K562 (cell line): ENCODE results near the gene CGNL1. TPM values are rescaled to one million over a fixed set of nuclear protein-coding genes. Genes with fewer than 3 reads are reported as not detected.

Source experiments
- ATAC-seq: fragments of 200-7000 bp; cut with Tn5 transposase; 3 replicates; pipeline ENCODE4 v1.9.1; 2020; ENCODE audit warnings: moderate library complexity
- BruUV-seq: library from RNA; stranded (reverse); fragments of 400-500 nt; replicated peaks from 2 replicates; lab custom pipeline; 2021; lab: Mats Ljungman, UMichigan
- CTCF ChIA-PET: fragments of 300-600 bp; formaldehyde crosslinking; extraction: SDS; loops from one replicate; lab custom pipeline; 2021; ENCODE audit warnings: low intra/inter-chr PET ratio; lab: Yijun Ruan, JAX
- POLR2A ChIA-PET: fragments of 300-600, 350-650 bp; sonication (Branson Sonifier 250); formaldehyde crosslinking; extraction: SDS; loops from one replicate; lab custom pipeline; 2021; ENCODE audit warnings: antibody characterized with exemption, inconsistent platforms; lab: Yijun Ruan, JAX
- DNase-seq, 4 experiments: peaks; one replicate each; pipeline versions ENCODE4 v3.0.0 to v3.0.0-alpha.2; 2011 to 2018; ENCODE audit warnings: low spot score in 3 of 4, mixed read lengths in 3 of 4; ENCODE audit errors: extremely low read depth in 1 of 4
- FAIRE-seq: peaks from 2 replicates; lab custom pipeline; 2011; peaks lifted over from hg19 to GRCh38; lab: Jason Lieb, UNC
- H2AFZ ChIP-seq: 2 replicates; pipeline ENCODE4 v1.6.0; 2011; ENCODE audit warnings: low read depth, low read length, control low read depth, inconsistent platforms
- H3K27ac ChIP-seq: fragments of 200-600 bp; 3 replicates; pipeline ENCODE4 v1.8.0; 2011; ENCODE audit warnings: low read depth, mild to moderate bottlenecking, control low read depth, inconsistent platforms, low read length, moderate library complexity, mixed read lengths; ENCODE audit errors: extremely low read depth
- H3K27me3 ChIP-seq, 2 experiments: fragments of 300-600 bp in 1 of 2; 2 replicates in 1 of 2; 3 replicates in 1 of 2; pipeline versions ENCODE4 v1.6.0 to v1.8.0; 2011; ENCODE audit warnings: inconsistent platforms in 2 of 2, low read length in 2 of 2, mild to moderate bottlenecking in 1 of 2, mixed read lengths in 1 of 2, moderate library complexity in 1 of 2; ENCODE audit not compliant: control insufficient read depth in 2 of 2, insufficient read depth in 2 of 2
- H3K36me3 ChIP-seq: fragments of 300-600 bp; 3 replicates; pipeline ENCODE4 v1.8.0; 2011; ENCODE audit warnings: mild to moderate bottlenecking, low read length, inconsistent platforms; ENCODE audit not compliant: control insufficient read depth, insufficient read depth
- H3K4me1 ChIP-seq, 2 experiments: fragments of 200-600 bp in 1 of 2; replicated peaks in 1 of 2; 2 replicates in 1 of 2; 3 replicates in 1 of 2; pipeline versions ENCODE4 v1.5.1 to v1.8.0; 2011; ENCODE audit warnings: inconsistent platforms in 2 of 2, low read length in 2 of 2, mild to moderate bottlenecking in 1 of 2, mixed read lengths in 1 of 2, moderate library complexity in 1 of 2; ENCODE audit not compliant: control insufficient read depth in 2 of 2, insufficient read depth in 2 of 2
- H3K4me2 ChIP-seq: 2 replicates; pipeline ENCODE4 v1.6.1; 2011; ENCODE audit warnings: low read length, control low read depth, inconsistent platforms, mixed read lengths; ENCODE audit not compliant: insufficient read depth
- H3K4me3 ChIP-seq: fragments of 200-600 bp; sonication (generic), shearing (Covaris generic); 2 replicates; pipeline ENCODE4 v1.5.1; 2016; ENCODE audit warnings: control low read depth, inconsistent platforms
- H3K79me2 ChIP-seq: fragments of 200-600 bp; 3 replicates; pipeline ENCODE4 v1.8.0; 2011; ENCODE audit warnings: low read length, inconsistent platforms; ENCODE audit not compliant: control insufficient read depth, insufficient read depth
- H3K9ac ChIP-seq, 2 experiments: 2 replicates each; pipeline versions ENCODE4 v1.6.0 to v1.6.1; 2011; ENCODE audit warnings: low read depth in 2 of 2, low read length in 2 of 2, control low read depth in 1 of 2, inconsistent platforms in 1 of 2, mild to moderate bottlenecking in 1 of 2, mixed read lengths in 1 of 2; ENCODE audit not compliant: insufficient read depth in 1 of 2
- H3K9me1 ChIP-seq: one replicate; pipeline ENCODE4 v1.6.0; 2011; ENCODE audit warnings: inconsistent platforms, mild to moderate bottlenecking, low read length, moderate library complexity; ENCODE audit not compliant: control insufficient read depth, insufficient read depth
- H3K9me3 ChIP-seq: replicated peaks from 2 replicates; pipeline ENCODE4 v1.5.1; 2011; ENCODE audit warnings: low read depth, low read length, inconsistent platforms; ENCODE audit not compliant: control insufficient read depth, insufficient read depth
- H4K20me1 ChIP-seq: replicated peaks from 2 replicates; pipeline ENCODE4 v1.6.1; 2011; ENCODE audit warnings: low read length, inconsistent platforms, mixed read lengths; ENCODE audit not compliant: control insufficient read depth, insufficient read depth
- ARID1B ChIP-seq: fragments of 450-650 bp; IDR thresholded peaks from 2 replicates; pipeline ENCODE4 v1.6.1; 2016; ENCODE audit warnings: antibody characterized with exemption, mild to moderate bottlenecking, inconsistent platforms
- CXXC5 ChIP-seq: fragments of 250-450 bp; sonication (Bioruptor Pico); IDR thresholded peaks from 2 replicates; pipeline ENCODE4 v1.8.0; 2022; ENCODE audit warnings: inconsistent platforms, mild to moderate bottlenecking, moderate library complexity
- ELF2 ChIP-seq: fragments of 250-450 bp; sonication (Bioruptor Pico); IDR thresholded peaks from 2 replicates; pipeline ENCODE4 v1.5.0; 2021; ENCODE audit warnings: mild to moderate bottlenecking
- FOXP4 ChIP-seq: sonication (generic); formaldehyde crosslinking; IDR thresholded peaks from 2 replicates; pipeline ENCODE4 v1.8.0; 2022; ENCODE audit warnings: mild to moderate bottlenecking, missing genetic modification reagents, borderline replicate concordance
- GTF2E2 ChIP-seq: fragments of 200-800 bp; sonication (Bioruptor generic); IDR thresholded peaks from 2 replicates; pipeline ENCODE4 v1.6.1; 2016; ENCODE audit warnings: missing genetic modification characterization, missing compliant biosample characterization
- JUND ChIP-seq, 2 experiments: IDR thresholded peaks; 2 replicates in 1 of 2; 3 replicates in 1 of 2; pipeline ENCODE4 v1.6.1; 2011; ENCODE audit warnings: borderline replicate concordance in 2 of 2, low read depth in 2 of 2, low read length in 2 of 2, improper control_type of control experiment in 1 of 2, missing biosample characterization in 1 of 2, missing genetic modification characterization in 1 of 2, missing genetic modification reagents in 1 of 2
- KLF16 ChIP-seq: IDR thresholded peaks from 2 replicates; pipeline ENCODE4 v1.6.1; 2016; ENCODE audit warnings: antibody characterized with exemption
- POLR2H ChIP-seq: IDR thresholded peaks from 2 replicates; pipeline ENCODE4 v1.6.1; 2016; ENCODE audit warnings: missing genetic modification characterization, low read depth, mild to moderate bottlenecking, control low read depth, missing compliant biosample characterization, moderate library complexity
- SIN3B ChIP-seq: fragments of 450-650 bp; IDR thresholded peaks from 2 replicates; pipeline ENCODE4 v1.6.1; 2017; ENCODE audit warnings: low read depth, mild to moderate bottlenecking, moderate library complexity
- TCF7 ChIP-seq: sonication (generic); IDR thresholded peaks from 2 replicates; pipeline ENCODE4 v1.6.1; 2016; ENCODE audit warnings: antibody characterized with exemption, borderline replicate concordance
- ZNF121 ChIP-seq: sonication (generic); formaldehyde crosslinking; conservative IDR thresholded peaks from 2 replicates; pipeline ENCODE4 v1.8.0; 2022; ENCODE audit warnings: missing genetic modification reagents
- ZNF431 ChIP-seq: sonication (generic); formaldehyde crosslinking; IDR thresholded peaks from 2 replicates; pipeline ENCODE4 v1.8.0; 2022; ENCODE audit warnings: mild to moderate bottlenecking, missing genetic modification reagents
- ZNF551 ChIP-seq: fragments of 250-450 bp; sonication (Bioruptor Pico); IDR thresholded peaks from 2 replicates; pipeline ENCODE4 v1.5.0; 2021; ENCODE audit warnings: mild to moderate bottlenecking, moderate library complexity
- ZNF57 ChIP-seq: fragments of 450-650 bp; formaldehyde crosslinking; IDR thresholded peaks from 2 replicates; pipeline ENCODE4 v1.4.0; 2020; ENCODE audit warnings: mild to moderate bottlenecking, moderate library complexity
- whole genome bisulfite sequencing: fragments of 100-300 bp; shearing (Covaris generic); methylation state at CpG from one replicate; pipeline ENCODE4 v1.1.6; 2016; ENCODE audit warnings: low coverage, mixed read lengths; ENCODE audit not compliant: insufficient coverage; ENCODE audit errors: missing lambda C conversion rate; 5-methylcytosine and 5-hydroxymethylcytosine counted together
- in situ Hi-C: fragments of 300-500 bp; cut with MboI; formaldehyde crosslinking; loops from 4 replicates; pipeline ENCODE4 v1.15.0; 2018; ENCODE audit warnings: inconsistent platforms, mixed read lengths
- intact Hi-C: fragments of 100-400 bp; cut with micrococcal nuclease; formaldehyde crosslinking; loops from 2 replicates; pipeline ENCODE4 v1.14.2; 2022
- polyA plus RNA-seq, 8 experiments: library from polyadenylated mRNA; depleted of rRNA in 4 of 8; stranded (reverse) in 5 of 8; unstranded in 3 of 8; fragments of >200 nt; fragmentation: Nextera tagmentation in 2 of 8; fragmentation: Illumina TruSeq in 1 of 8; extraction: Ambion mirVana in 2 of 8; extraction: Trizol in 1 of 8; gene quantifications; 2 replicates each; pipeline versions ENCODE4 v1.2.1 to v1.2.3, GENCODE V29; 2011 to 2014; ENCODE audit warnings: inconsistent platforms in 1 of 8, missing spikeins in 1 of 8
- total RNA-seq, 7 experiments: library from RNA; depleted of rRNA in 6 of 7; stranded (reverse); fragments of >200 nt in 6 of 7; fragmentation: Illumina TruSeq in 2 of 7; extraction: Trizol in 2 of 7; gene quantifications; 2 replicates each; pipeline versions ENCODE4 v1.2.1 to v1.2.3, GENCODE V29; 2011 to 2021; ENCODE audit warnings: low replicate concordance in 1 of 7
- TF ChIP-seq, protein P1 (sequence below), 2 experiments: fragments of 450-650 bp; IDR thresholded peaks; 2 replicates each; pipeline ENCODE4 v1.6.1; 2018; ENCODE audit warnings: mild to moderate bottlenecking in 2 of 2, low read depth in 1 of 2; ENCODE audit not compliant: partially characterized antibody in 2 of 2

CGNL1 gene
- total and polyA plus RNA-seq, 9 of the 15 experiments (the other 6 are each of a cell fraction or from before 2014, with no cell fraction given), result 0.01 to 0.07 TPM; not detected in 7

DNA sequence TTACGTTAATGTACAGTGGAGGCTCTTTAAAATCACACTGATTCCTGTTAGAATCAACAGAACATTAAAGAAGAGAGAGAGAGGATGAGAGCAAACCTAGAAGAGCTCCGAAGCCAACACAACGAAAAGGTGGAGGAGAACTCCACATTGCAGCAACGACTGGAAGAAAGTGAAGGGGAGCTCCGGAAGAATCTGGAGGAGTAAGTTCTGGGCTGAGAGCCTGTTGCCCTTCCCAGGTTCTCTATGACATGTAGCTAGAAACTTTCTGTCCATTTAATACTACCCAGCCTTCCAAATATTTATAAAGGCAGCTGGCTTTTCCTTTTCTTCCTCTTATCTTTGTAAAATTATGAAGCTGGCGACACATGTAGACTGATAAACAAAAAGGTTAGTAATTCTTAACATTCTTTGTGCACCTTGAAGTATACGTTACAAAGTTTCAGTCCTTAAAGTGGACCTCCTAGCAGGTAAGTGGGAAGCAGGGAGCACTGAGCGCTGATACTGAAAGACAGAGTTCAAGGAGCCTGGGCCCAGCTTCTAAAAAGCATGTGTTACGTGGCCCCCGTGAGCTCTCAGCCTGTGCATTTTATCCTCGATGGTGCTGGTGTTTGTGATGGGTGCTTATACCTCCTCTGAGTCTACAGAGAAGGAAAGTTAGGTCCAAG, 75.9 kb downstream of the CGNL1 start (continued):
- TF ChIP-seq TCF7, result no peak
- TF ChIP-seq ZNF431 (CRISPR knock-in tag), result no peak
- TF ChIP-seq ARID1B, result no peak
- no peak for TF ChIP-seq ZNF551
- TF ChIP-seq, protein P1, sequence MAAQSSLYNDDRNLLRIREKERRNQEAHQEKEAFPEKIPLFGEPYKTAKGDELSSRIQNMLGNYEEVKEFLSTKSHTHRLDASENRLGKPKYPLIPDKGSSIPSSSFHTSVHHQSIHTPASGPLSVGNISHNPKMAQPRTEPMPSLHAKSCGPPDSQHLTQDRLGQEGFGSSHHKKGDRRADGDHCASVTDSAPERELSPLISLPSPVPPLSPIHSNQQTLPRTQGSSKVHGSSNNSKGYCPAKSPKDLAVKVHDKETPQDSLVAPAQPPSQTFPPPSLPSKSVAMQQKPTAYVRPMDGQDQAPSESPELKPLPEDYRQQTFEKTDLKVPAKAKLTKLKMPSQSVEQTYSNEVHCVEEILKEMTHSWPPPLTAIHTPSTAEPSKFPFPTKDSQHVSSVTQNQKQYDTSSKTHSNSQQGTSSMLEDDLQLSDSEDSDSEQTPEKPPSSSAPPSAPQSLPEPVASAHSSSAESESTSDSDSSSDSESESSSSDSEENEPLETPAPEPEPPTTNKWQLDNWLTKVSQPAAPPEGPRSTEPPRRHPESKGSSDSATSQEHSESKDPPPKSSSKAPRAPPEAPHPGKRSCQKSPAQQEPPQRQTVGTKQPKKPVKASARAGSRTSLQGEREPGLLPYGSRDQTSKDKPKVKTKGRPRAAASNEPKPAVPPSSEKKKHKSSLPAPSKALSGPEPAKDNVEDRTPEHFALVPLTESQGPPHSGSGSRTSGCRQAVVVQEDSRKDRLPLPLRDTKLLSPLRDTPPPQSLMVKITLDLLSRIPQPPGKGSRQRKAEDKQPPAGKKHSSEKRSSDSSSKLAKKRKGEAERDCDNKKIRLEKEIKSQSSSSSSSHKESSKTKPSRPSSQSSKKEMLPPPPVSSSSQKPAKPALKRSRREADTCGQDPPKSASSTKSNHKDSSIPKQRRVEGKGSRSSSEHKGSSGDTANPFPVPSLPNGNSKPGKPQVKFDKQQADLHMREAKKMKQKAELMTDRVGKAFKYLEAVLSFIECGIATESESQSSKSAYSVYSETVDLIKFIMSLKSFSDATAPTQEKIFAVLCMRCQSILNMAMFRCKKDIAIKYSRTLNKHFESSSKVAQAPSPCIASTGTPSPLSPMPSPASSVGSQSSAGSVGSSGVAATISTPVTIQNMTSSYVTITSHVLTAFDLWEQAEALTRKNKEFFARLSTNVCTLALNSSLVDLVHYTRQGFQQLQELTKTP (IDR thresholded peaks at IDR 0.05; ENCODE audit: low read depth in 1 of 2, partially characterized antibody in 2 of 2), result no peak

DNA sequence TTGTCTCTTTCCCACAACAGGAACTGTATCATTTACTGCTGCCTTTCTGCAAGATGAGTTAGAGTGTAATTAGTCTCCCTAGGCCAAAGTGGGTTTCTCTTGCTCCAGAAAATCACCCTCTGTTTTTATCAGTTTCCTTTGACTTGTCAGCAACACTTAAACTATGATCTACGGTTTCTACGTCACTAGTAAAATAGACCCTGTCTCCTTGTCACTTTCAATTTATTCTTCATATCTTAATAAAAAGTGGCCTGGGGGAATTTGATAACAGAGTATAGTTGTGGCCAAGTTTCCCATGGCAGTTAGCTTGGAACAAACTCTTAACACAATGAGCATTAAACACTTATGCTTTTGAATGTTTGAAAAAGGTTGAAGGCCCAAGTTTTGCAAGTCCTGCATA, 79.6 kb downstream of the CGNL1 start:
- ATAC-seq (no peak), DNase-seq (no peak), FAIRE-seq (no peak)
- Histone ChIP-seq H3K36me3 (no peaks in the 10 kb centered on the region), H3K9ac (no peak overlapping the region), H3K4me2 (no peak overlapping the region), H3K9me3 (no peaks in the 10 kb centered on the region), H3K27me3 (peaks cover 0 to 20% of the 10 kb centered on the region in 2 experiments; a peak in 3 of 5 replicates), H3K27ac (no peak overlapping the region), H2AFZ (no peak overlapping the region), H3K4me3 (no peak overlapping the region), H3K79me2 (no peaks in the 10 kb centered on the region), H4K20me1 (no peaks in the 10 kb centered on the region), H3K4me1 (no peaks in the 10 kb centered on the region), H3K9me1 (no peaks in the 10 kb centered on the region)
- in situ Hi-C loops (no loop called here), intact Hi-C loops (no loop called here)
- POLR2A ChIA-PET, result interaction anchor here (0.7 kb wide), 1 partner anchor 25 kb away, joined by 3 read pairs; no protein-coding TSS in a partner anchor
- CTCF ChIA-PET, result no interaction called here
- 0% methylated on average over 2 of the region's 2 CpGs for WGBS
- no TSS peak for BruUV-seq
- no peak for TF ChIP-seq SIN3B
- no peak for TF ChIP-seq FOXP4 (CRISPR knock-in tag)
- no peak for TF ChIP-seq GTF2E2 (tag)
- no peak for TF ChIP-seq POLR2H
- no peak for TF ChIP-seq KLF16
- no peak for TF ChIP-seq ELF2
- TF ChIP-seq CXXC5, result no peak
- TF ChIP-seq ZNF57 (CRISPR knock-in tag), result no peak
- no peak for TF ChIP-seq JUND (IDR thresholded peaks at IDR 0.05; ENCODE audit: borderline replicate concordance, low read depth, low read length)
- no peak for TF ChIP-seq JUND (tag; IDR thresholded peaks at IDR 0.05; ENCODE audit: borderline replicate concordance, low read depth, low read length)
- TF ChIP-seq ZNF121 (CRISPR knock-in tag), result no peak
